Hindlimb muscle (tissue), 1 donor: ENCODE measurements around the gene ARID1B. TPM values are rescaled to one million over a fixed set of nuclear protein-coding genes. Genes with fewer than 3 reads are reported as not detected.
A peak's percentile ranks its signal among the peaks of the same experiment; 100 is the strongest.

Experiments used
- DNase-seq: peaks from one replicate; pipeline ENCODE4 v3.0.0-alpha.2; 2013
- polyA plus RNA-seq: library from polyadenylated mRNA; unstranded; fragments of 120-200 nt; gene quantifications from one replicate; pipeline ENCODE4 v1.2.1, GENCODE V29; 2013; ENCODE audit not compliant: insufficient read length

Gene ARID1B
- polyA plus RNA-seq, 1 donor = 76.6 TPM

- no peak for DNase-seq
These were observed 453.7 kb downstream of the ARID1B start for GRCh38 chr6:157230910-157231309.

GRCh38 chr6:157232161-157232895 is 455.1 kb downstream of the ARID1B start:
- no peak for DNase-seq

- DNase-seq = no peak
These were observed 456.0 kb downstream of the ARID1B start for GRCh38 chr6:157233156-157233555.

DNA sequence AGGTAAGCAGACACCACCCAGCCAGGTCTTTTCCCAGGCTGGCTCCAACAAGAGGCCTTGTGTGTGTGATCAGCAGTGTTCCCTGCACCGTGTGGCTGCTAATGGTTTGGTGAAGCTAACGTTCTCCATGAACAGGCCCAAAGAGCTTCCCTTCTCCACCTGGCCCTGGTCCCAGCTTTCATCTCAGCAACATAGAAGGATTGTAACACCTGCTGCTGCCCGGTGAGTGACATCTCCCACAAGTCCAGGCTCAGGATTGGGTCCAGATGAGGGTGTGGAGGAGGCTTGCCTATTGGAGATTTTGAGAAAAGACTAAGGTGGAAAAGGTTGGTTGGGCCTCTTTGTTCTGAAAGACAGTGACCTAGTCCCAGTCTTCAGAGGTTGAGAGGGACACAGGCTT is 456.5 kb downstream of the ARID1B start:
- DNase-seq = no peak

DNA sequence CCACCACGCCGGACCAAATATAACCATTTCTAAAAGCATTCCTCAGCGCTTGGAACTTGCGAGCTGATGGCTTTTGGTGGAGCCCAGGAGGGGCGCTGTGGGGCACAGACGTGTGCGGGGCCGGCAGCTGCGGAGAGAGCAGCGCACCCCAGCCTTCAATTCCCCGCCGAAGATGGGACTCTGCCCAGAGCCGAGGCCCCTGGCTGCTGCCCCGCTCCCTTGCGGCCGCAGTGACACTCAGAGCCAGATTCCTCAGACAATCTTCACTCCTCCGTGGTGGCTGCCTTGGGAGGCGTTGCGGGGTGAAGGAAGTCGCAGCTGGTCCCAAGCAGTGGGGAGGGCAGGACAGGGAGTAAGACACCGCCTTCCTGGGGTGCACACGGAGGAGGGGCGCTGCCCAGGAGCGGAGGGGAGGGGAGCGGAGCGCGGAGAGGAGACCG is 458.4 kb downstream of the ARID1B start:
- no peak for DNase-seq

DNA sequence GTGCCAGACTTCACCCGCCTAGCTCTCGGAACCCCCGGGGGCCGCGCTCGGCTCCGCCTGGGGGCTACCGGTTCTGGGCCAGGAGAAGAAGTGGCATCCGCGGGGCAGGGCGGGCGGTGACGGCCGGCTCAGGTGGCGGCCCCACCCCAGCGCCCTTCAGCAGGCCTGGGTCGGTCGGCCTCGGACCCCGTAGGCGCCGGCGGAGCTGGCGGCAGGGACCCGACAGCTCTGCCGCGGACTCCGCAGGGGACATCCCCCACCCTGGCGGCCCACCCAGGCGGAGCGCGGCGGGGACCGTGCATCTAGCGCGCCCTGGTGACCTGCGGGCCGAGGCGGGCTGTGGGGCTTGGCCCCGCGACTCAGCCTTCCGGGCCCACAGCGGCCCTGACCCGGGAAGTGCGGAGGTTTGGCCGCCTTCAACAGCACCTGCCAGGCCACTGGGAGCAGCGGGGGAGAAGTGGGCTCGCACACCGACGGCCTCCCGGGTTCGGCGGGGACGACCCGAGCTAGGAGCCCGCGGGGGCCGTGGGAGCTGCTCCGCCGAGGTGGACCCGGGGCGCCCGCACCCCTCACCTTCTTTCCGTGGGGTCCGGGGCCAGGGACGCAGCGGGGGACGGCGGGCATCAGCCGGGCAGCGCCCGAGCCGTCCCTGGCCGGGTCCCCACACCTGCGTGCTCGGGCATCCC is 459.0 kb downstream of the ARID1B start:
- no peak for DNase-seq

DNA sequence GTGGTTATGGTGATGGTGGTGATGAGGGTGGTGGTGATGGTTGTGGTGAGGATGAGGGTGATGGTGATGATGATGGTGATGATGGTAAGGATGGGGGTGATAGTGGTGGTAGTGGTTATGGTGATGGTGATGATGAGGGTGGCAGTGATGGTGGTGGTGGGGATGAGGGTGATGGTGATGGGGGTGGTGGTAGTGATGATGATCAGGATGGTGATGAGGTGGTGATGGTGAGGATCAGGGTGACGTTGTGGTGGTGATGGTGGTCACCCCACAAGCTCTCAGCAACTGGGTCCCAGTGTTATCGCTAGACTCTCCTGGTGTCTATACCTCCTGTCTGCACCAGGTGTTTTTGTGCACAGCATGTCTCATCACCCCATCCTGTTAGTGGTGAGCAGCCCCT is 461.2 kb downstream of the ARID1B start:
- DNase-seq = no peak

DNA sequence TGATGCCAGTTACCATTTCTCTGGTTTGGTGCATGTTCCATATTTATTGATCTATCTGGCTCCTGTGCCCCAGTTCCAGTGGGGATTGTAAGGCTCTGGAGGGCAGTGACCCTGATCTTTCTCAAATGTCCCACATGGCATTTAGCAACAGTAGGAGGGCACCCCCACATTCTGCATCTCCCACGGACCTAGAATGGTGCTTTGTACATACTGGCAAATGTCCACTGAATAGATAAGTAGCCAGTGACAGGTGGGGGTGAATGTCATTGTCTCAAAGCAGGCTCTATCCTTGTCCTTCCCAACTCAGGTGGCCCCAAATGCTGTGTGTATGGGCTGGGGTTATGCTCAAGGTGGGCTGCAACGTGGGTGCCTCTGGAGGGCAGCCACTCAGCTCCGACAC is 462.0 kb downstream of the ARID1B start:
- no peak for DNase-seq

- no peak for DNase-seq
These were observed 462.5 kb downstream of the ARID1B start for GRCh38 chr6:157239671-157240058.

DNA sequence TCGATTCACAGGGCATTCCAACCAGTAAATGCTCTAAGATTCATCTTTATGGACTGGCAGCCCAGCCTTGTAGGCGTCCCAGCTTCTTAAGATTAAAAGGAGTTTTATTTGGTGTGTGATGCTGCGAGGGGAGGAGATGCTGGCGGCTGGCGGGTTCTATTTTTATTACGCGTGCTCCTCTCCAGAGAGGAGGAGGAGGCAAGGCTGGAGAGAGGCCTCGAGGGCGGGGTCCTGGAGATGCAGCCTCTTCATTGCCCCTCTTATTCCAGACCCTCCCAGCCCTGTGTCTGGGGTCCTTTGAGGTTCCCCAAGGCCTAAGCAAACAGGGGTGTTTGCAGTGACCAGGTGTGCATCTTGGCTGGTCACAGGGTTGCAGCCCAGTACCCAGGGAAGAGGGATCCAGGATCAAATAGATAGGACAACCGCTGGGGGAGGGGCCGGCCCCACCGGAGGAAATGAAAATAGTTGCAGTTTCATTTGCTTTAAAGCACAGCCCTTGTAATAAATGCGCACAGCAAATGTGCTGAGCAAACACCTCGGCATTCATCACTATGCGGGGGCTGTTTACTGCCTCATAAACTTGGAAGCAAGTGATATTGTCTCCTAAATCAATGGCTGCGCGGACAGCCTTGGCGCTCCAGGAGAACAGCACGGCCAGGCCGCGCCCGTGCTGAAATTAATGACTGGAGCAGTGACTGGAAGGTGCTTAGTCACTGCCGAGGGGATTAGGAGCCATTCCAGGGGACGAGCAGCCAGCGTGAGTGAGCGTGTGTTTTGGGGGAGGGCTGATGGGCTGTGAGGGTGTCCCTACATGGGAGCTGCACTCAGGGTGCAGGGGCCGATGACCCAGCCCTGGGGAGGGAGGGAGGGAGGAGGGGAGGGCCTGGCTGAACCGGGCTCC is 463.1 kb downstream of the ARID1B start:
- peak; percentile 62 for DNase-seq

DNA sequence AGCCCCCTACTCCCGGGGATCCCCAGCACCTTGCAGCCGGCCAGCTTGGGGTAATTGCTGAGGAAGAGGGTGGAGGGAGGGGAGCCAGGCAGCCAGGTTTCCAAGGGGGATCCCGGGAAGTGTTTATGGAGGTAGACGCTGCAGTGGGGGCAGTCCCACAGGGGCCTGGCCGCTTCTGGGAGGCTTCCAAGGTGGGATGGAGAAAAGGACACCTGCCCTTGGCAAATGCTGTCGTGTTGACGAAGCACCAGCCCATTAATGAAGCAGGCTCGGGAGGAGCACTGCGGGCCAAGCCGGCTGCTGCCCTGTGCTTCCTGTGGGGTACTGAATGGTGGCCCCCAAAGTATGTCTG is 463.8 kb downstream of the ARID1B start:
- no peak for DNase-seq

DNA sequence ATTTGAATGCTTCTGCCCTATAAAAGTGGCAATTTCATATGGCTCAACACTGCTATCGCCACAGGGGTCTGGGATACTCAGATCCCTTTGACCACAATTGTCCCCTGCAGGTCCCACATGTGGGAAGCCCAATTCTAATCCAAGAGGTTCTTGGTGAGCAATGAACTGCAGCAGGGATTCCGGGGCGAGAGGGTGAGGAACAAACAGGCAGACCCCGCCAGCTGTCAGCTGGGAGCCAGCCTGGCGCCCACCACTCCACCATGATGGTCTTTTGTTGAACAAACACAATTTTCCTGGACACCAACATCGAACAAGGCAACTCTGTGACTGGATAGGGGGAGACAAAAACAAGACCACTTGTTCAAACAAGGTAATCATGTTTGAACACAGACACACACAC is 465.6 kb downstream of the ARID1B start:
- no peak for DNase-seq

DNA sequence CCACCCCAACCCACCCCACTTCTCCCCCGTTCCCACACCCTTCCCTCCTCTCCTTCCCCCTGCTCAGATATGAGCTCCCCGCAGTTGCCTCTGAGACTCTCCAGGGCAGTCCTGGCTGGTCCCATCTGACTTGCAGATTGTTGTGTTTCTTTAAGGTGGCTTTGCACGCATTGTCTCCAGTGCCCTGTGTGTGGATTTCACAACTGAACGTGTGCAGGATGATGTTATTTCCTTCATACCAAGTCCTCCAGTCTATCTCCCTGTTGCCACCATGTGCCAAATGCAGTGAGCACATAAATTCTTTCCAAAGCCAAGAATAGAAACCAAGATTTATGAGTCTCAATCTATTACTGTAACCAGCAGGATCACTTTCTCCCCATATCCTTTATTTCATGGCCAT is 467.0 kb downstream of the ARID1B start:
- no peak for DNase-seq

- no peak for DNase-seq
These were observed 467.6 kb downstream of the ARID1B start for GRCh38 chr6:157244780-157245179.

DNA sequence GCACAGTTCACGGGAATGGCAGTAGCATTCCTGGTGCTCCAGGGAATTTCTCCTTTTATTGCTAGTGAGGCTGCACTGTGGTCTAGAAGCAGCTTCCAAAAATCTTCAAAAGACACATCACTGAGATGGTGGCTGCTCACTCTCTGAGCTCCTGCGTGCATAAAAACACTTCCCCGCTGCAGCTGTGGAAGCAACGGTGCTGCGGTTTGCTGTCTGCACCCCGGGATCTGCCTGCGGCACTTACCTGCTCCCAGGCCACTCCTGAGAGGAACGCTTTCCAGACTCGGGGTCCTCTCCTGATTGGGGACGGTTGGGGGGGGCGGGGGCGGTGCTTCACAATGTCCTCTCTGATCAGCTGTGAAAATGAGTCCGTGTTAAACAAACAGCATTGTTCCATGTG is 468.3 kb downstream of the ARID1B start:
- DNase-seq = no peak

DNA sequence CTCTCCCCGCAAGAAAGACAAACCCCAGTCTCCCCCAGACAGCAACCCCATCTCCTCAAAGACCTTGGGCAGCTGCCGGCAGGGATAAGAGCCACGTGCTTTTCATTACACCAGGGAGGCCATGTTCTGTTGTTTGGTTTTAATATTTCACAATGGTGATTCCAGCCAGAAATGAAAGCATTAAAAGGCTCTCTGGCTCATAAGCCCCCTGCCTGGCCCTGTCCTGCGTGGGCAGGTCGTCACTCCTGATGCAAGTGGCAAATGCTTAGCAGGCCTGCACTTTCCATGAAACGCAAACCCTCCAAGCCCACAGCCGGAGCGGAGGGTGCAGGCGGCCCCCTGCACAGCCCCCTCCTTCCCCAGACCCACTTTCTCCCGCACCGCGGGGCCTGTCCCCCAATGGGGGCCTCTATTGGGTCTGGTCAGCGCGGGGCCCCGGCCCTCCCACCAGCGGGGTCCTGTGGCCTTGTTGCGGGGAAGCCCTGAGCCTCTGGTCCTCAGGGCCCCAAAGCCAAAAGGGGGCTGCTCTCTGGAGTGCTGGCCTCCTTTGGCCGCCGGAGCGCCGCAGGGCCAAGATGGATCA is 469.0 kb downstream of the ARID1B start:
- no peak for DNase-seq

DNA sequence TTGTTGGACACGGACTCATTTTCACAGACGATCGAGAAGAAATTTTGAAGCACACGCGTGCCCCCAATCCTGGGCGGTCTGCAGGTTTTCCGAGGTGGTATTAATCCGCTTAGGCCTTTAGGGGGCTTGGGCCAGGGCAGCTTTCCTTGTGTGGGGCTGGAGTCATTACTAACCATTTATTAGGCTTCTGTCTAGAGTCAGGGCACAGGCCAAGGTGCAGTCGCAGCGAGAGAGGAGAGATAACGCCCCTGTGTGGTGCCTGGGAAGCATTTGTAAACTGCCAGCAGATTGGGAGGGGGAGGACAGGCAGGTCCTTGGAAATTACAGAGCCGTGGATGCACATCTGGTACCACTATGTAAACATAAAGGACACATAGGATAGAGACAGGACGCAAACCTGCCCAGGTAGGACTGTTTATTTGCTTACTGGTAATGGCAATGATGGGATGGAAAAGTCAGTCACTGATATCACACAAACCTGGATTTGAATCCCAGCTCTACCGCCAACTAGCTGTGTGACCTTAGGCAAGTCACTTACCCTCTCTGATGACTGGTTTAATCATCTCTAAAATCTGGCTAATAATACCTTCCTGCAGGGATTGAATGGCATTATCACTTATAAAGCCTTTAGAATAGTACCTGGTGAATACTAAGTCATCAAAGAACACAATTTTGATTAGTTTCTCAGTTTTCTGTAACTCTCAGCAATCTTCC is 469.8 kb downstream of the ARID1B start:
- no peak for DNase-seq

- DNase-seq = no peak
These were observed 471.1 kb downstream of the ARID1B start for GRCh38 chr6:157248264-157248663.

- DNase-seq = no peak
These were observed 472.6 kb downstream of the ARID1B start for GRCh38 chr6:157249826-157250225.

GRCh38 chr6:157251586-157252247 is 474.5 kb downstream of the ARID1B start:
- DNase-seq = no peak

DNA sequence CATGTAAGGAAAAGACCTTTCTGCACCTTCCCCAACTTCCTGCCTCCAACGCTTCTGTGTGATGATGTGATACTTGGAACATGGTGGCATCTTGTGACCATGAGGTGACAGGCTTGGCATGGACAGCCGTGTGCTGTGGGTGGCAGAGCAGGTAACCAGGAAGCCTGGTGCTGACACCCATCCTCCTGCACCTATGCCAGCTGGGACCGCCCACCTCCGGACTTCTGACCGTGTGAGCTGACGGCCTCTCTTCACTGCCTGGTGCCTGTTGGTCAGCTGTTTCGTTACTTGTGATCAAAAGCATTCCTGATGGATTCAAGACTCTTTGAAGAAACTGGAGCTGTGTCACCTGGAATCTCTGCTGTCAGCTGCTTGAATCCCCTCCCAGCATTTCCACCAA is 475.8 kb downstream of the ARID1B start:
- no peak for DNase-seq

DNA sequence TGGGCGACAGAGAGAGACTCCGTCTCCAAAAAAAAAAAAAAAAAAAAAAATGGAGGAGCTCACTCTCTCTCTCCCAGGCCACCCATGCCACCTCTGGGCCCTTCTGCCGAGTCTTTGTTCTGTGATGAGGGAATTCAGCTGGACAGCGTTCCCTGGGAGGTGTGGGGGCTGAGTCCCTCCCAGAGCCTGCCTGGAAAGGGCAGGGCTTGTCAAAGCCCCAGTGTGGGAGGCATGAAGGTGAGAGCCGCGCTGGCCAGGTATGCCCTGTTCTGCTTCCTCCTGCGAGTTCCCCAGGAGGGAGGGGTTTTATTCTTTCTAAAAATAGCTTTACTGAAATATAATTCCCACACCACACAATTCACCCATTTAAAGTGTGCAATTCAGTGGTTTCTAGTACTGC is 476.5 kb downstream of the ARID1B start:
- DNase-seq = no peak
